HEK293T (cell line): Measurements from ENCODE around the gene FGGY.
"Not testable (repeated sequence)": the region's sequence is repeated elsewhere in the genome, so short reads cannot be mapped to it uniquely, and the experiment has no call there.

Experiments
- CTCF ChIA-PET: fragments of 350-600 bp; formaldehyde crosslinking; extraction: SDS; loops from one replicate; lab custom pipeline; 2021; ENCODE audit warnings: antibody characterized with exemption, inconsistent platforms; lab: Yijun Ruan, JAX
- POLR2A ChIA-PET: fragments of 350-600 bp; formaldehyde crosslinking; extraction: SDS; loops from one replicate; lab custom pipeline; 2020; ENCODE audit warnings: antibody characterized with exemption, inconsistent platforms; lab: Yijun Ruan, JAX
- DNase-seq: peaks from one replicate; pipeline ENCODE4 v3.0.0; 2012; ENCODE audit warnings: mixed read lengths; ENCODE audit errors: extremely low spot score
- ARNT ChIP-seq: fragments of 450-650 bp; IDR thresholded peaks from 2 replicates; pipeline ENCODE4 v1.6.1; 2017; ENCODE audit warnings: mild to moderate bottlenecking
- BHLHE40 ChIP-seq: fragments of 450-650 bp; IDR thresholded peaks from 2 replicates; pipeline ENCODE4 v1.6.1; 2016; ENCODE audit warnings: mild to moderate bottlenecking, moderate library complexity, borderline replicate concordance
- CTBP1 ChIP-seq: fragments of 450-650 bp; IDR thresholded peaks from 2 replicates; pipeline ENCODE4 v1.6.1; 2016; ENCODE audit warnings: borderline replicate concordance
- ELF4 ChIP-seq: fragments of 450-650 bp; IDR thresholded peaks from 2 replicates; pipeline ENCODE4 v1.6.1; 2017; ENCODE audit warnings: antibody characterized with exemption
- FOXA1 ChIP-seq: fragments of 450-650 bp; IDR thresholded peaks from 2 replicates; pipeline ENCODE4 v1.6.1; 2016; ENCODE audit warnings: mild to moderate bottlenecking
- FOXK2 ChIP-seq: fragments of 450-650 bp; IDR thresholded peaks from 2 replicates; pipeline ENCODE4 v1.6.1; 2016; ENCODE audit warnings: mild to moderate bottlenecking
- FOXM1 ChIP-seq: fragments of 450-650 bp; IDR thresholded peaks from 2 replicates; pipeline ENCODE4 v1.6.1; 2017; ENCODE audit warnings: mild to moderate bottlenecking, borderline replicate concordance
- HDGF ChIP-seq: fragments of 450-650 bp; IDR thresholded peaks from 2 replicates; pipeline ENCODE4 v1.6.1; 2017; ENCODE audit warnings: antibody characterized with exemption, borderline replicate concordance
- L3MBTL2 ChIP-seq: fragments of 450-650 bp; conservative IDR thresholded peaks from 2 replicates; pipeline ENCODE4 v1.6.1; 2016; ENCODE audit warnings: mild to moderate bottlenecking
- LEF1 ChIP-seq: fragments of 450-650 bp; IDR thresholded peaks from 2 replicates; pipeline ENCODE4 v1.6.1; 2017; ENCODE audit warnings: mild to moderate bottlenecking, borderline replicate concordance
- NFRKB ChIP-seq: fragments of 450-650 bp; IDR thresholded peaks from 2 replicates; pipeline ENCODE4 v1.6.1; 2016; ENCODE audit warnings: mild to moderate bottlenecking, moderate library complexity
- SP1 ChIP-seq: fragments of 450-650 bp; IDR thresholded peaks from 2 replicates; pipeline ENCODE4 v1.6.1; 2017
- SUZ12 ChIP-seq: fragments of 450-650 bp; IDR thresholded peaks from 2 replicates; pipeline ENCODE4 v1.6.1; 2016; ENCODE audit warnings: mild to moderate bottlenecking
- TARDBP ChIP-seq: fragments of 450-650 bp; IDR thresholded peaks from 2 replicates; pipeline ENCODE4 v1.6.1; 2016
- ZNF384 ChIP-seq: fragments of 450-650 bp; IDR thresholded peaks from 2 replicates; pipeline ENCODE4 v1.6.1; 2016
- TF ChIP-seq, protein P1 (sequence below): fragments of 450-650 bp; IDR thresholded peaks from 2 replicates; pipeline ENCODE4 v1.6.1; 2016

FGGY gene

DNA sequence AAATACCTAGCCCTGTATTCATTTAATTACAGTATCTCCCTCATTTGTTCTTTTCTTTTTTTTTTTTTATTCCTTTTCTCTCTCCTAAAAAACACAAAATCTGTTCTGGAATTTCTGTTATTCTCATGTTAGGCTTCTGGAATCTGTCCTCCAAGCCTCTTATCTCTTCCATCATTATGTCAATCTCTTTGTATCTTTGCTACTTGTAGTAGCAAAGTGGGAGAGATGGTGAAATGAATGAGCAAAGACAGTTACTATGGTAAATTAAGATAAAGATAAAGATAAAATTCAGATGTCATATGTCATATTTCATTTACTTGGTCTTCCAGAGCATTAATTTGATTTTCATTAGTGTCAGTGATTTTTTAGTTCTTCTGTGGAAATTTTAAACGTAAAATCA lies 155.1 kb downstream of the FGGY start:
- ChIA-PET CTCF (no interaction called here), POLR2A (no interaction called here)
- DNase-seq: no peak
- TF ChIP-seq CTBP1 (no peak), BHLHE40 (no peak), TARDBP (no peak), FOXK2 (no peak), FOXA1 (no peak), LEF1 (no peak), FOXM1 (no peak), SP1 (no peak), HDGF (no peak)

GRCh38 chr1:59452559-59452958 lies 155.7 kb downstream of the FGGY start:
- CTCF ChIA-PET: no interaction called here

DNA sequence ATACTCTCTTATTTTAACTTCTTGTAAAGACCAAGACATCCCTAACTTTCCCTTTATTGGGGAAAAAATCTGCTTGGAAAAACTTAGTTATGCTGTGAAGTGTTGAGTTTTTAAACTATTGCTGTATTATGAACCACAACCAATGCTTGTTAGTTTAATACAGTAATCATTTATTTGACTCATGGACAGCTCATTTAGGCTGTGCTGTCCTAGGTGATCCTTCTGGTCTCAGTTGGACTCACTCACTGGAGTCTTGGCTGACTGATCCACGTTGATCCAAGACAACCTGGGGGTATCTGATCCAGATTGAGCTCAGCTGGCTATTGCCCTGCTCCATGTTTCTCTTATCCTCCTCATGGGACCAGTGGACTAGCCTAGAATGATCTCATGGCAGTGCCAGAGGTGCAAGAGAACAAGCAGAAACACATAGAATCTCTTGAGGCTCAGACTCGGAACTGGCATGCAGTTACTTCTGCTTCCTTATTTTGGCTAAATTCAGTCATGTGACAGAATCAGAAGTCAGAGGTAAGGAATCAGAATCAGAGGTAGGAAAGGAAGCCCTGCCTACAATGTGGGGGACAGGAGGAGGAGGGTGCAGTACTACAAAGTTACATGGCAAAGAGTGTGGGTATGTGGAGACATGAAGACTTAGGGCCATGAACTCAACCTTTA lies 156.5 kb downstream of the FGGY start:
- TF ChIP-seq FOXA1 (no peak), ARNT (no peak), SP1 (no peak), CTBP1 (no peak), HDGF (no peak), LEF1 (no peak), NFRKB (no peak), L3MBTL2 (no peak), BHLHE40 (no peak), FOXK2 (no peak), FOXM1 (no peak), SUZ12 (no peak)
- TF ChIP-seq, protein P1, sequence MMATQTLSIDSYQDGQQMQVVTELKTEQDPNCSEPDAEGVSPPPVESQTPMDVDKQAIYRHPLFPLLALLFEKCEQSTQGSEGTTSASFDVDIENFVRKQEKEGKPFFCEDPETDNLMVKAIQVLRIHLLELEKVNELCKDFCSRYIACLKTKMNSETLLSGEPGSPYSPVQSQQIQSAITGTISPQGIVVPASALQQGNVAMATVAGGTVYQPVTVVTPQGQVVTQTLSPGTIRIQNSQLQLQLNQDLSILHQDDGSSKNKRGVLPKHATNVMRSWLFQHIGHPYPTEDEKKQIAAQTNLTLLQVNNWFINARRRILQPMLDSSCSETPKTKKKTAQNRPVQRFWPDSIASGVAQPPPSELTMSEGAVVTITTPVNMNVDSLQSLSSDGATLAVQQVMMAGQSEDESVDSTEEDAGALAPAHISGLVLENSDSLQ: no peak
- CTCF ChIA-PET: interaction anchor here (1.0 kb wide), 1 partner anchor 245 kb away, joined by 3 read pairs; no protein-coding TSS in a partner anchor
- POLR2A ChIA-PET: no interaction called here
- DNase-seq: no peak

More at GRCh38 chr1:59452559-59452958, 155.7 kb downstream of the FGGY start:
- TF ChIP-seq ARNT: no peak
- TF ChIP-seq BHLHE40: no peak
- TF ChIP-seq FOXK2: no peak
- TF ChIP-seq, protein P1: no peak
- no peak for TF ChIP-seq SP1
- no peak for DNase-seq
- POLR2A ChIA-PET: no interaction called here

GRCh38 chr1:59455206-59455605 lies 158.3 kb downstream of the FGGY start:
- CTCF ChIA-PET: interaction anchor here (0.6 kb wide), 1 partner anchor 16 kb away, joined by 3 read pairs; no protein-coding TSS in a partner anchor
- no peak for DNase-seq
- POLR2A ChIA-PET: no interaction called here

DNA sequence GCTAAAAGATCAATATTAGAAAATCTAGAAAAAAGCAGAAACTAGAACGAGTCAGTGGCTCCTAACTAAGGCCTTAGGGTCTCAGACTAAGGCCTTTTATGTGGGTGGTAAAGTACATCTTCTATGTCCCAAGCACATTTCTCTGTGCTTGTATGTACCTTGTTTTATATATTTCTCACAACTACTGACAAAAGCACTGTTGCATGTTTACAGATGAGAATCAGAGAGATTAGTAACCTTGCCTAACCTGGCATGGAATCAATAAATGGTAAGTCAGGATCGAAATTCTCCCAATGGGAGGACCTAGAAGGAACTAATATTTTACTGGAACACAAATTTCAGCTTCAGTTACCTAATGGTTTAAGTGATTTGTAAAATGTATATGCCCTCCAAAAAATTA lies 160.9 kb downstream of the FGGY start:
- ChIA-PET CTCF (no interaction called here), POLR2A (no interaction called here)
- DNase-seq: no peak
- TF ChIP-seq ZNF384 (no peak), HDGF (no peak), FOXM1 (no peak), CTBP1 (no peak), ELF4 (no peak), TARDBP (no peak), L3MBTL2 (no peak), SUZ12 (no peak), LEF1 (no peak), FOXA1 (no peak), FOXK2 (no peak), ARNT (no peak), BHLHE40 (no peak), SP1 (no peak), NFRKB (no peak)
- TF ChIP-seq, protein P1: no peak

More at GRCh38 chr1:59455206-59455605, 158.3 kb downstream of the FGGY start:
- TF ChIP-seq ARNT (no peak), SUZ12 (no peak), BHLHE40 (no peak), FOXA1 (no peak), SP1 (no peak), CTBP1 (no peak), L3MBTL2 (no peak), NFRKB (no peak), TARDBP (no peak), ZNF384 (no peak), ELF4 (no peak), LEF1 (no peak), FOXK2 (no peak), HDGF (no peak)
- TF ChIP-seq, protein P1: no peak

GRCh38 chr1:59458884-59459283 lies 162.0 kb downstream of the FGGY start:
- no peak for DNase-seq
- ChIA-PET POLR2A (no interaction called here), CTCF (no interaction called here)
- TF ChIP-seq ARNT (no peak), SUZ12 (no peak), SP1 (no peak), FOXM1 (no peak), HDGF (no peak), ELF4 (no peak), LEF1 (no peak), TARDBP (no peak), BHLHE40 (no peak)
- TF ChIP-seq, protein P1: no peak

- POLR2A ChIA-PET, CTCF ChIA-PET, DNase-seq: not testable (repeated sequence)
These were observed 166.0 kb downstream of the FGGY start for GRCh38 chr1:59462942-59463341.

- CTCF ChIA-PET, DNase-seq, POLR2A ChIA-PET: not testable (repeated sequence)
These were observed 168.6 kb downstream of the FGGY start for GRCh38 chr1:59465478-59465877.
